A172 (cell line): Measurements from ENCODE around the gene MTIF2. TPM values are rescaled to one million over a fixed set of nuclear protein-coding genes. Genes with fewer than 3 reads are reported as not detected.
"Not testable (repeated sequence)": the region's sequence is repeated elsewhere in the genome, so short reads cannot be mapped to it uniquely, and the experiment has no call there.

Experiments
- DNase-seq: peaks from one replicate; pipeline ENCODE4 v3.0.0-alpha.2; 2015; ENCODE audit warnings: low spot score
- total RNA-seq: library from RNA; depleted of rRNA; stranded (reverse); fragments of >200 nt; shearing (Covaris generic); gene quantifications from 2 replicates; pipeline ENCODE4 v1.2.3, GENCODE V29; 2014; rRNA removed

The MTIF2 gene
- total RNA-seq, 1 experiment from 2014 or later = 63.9 TPM

DNA sequence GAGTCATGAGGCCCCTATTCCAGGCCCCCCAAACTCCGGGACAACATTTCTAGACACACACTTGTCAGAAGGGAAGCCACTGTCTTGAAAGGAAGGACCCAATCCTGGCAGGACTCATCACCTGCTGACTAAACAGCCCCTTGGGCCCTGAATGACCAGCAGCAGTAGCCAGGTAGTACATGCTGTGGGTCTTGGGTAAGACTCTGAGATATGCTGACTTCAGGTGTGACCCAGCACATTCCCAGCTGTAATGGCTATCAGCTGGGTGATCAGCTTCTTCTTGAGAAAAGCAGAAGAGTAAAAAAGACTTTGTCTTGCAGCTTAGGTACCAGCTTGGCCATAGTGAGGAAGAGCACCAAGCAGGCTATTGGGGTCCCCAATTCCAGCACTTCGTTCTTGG, 72.5 kb downstream of the MTIF2 start:
- DNase-seq = no peak

DNA sequence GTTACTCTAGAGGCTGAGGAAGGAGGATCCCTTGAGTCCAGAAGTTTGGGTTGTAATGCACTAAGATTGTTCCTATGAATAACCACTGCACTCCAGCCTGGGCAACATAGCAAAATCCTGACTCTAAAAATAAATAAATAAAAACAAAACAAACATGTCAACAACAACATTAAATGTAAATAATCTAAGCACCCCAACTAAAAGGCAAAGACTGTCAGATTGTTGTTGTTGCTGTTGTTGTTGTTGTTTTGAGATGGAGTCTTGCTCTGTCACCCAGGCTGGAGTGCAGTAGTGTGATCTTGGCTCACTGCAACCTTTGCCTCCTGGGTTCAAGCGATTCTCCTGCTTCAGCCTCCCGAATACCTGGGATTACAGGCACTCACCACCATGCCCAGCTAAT, 77.1 kb downstream of the MTIF2 start:
- DNase-seq = not testable (repeated sequence)

DNA sequence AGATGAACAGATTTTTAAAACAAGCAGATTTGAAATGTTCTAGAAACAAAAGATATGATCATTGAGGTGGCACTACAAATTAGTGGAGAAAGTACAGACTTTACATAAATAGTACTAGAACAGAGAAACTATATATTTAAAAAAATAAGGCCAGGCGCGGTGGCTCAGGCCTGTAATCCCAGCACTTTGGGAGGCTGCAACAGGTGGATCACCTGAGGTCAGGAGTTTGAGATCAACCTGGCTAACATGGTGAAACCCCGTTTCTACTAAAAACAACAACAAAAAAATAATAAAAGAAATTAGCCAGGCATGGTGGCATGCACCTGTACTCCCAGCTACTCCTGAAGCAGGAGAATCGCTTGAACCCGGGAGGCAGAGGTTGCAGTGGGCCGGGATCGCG, 82.2 kb downstream of the MTIF2 start:
- not testable (repeated sequence) for DNase-seq

Other genes starting within 250 kb of the MTIF2 start
- gene RTN4, start 218.8 kb downstream of the MTIF2 start, total RNA-seq = 256 and 361 TPM in 2 replicates
- 7.2 and 16.2 TPM in 2 replicates for gene CLHC1, start 36.9 kb downstream of the MTIF2 start, total RNA-seq
- 1,013 and 1,849 TPM in 2 replicates for gene RPS27A, start 36.5 kb downstream of the MTIF2 start, total RNA-seq
- 53.8 and 67.9 TPM in 2 replicates for gene CCDC88A, start 150.6 kb upstream of the MTIF2 start, total RNA-seq